ENCODE results near the gene C16orf54. TPM values are rescaled to one million over a fixed set of nuclear protein-coding genes. Genes with fewer than 3 reads are reported as not detected.
"Not testable (repeated sequence)": the region's sequence is repeated elsewhere in the genome, so short reads cannot be mapped to it uniquely, and the experiment has no call there.

The C16orf54 gene
- total RNA-seq, 4 donors from 2014 or later = 0.49 to 5.1 (median 0.97) TPM; not detected in 1

GRCh38 chr16:29738514-29738913 lies 7.3 kb downstream of the C16orf54 start:
- H3K4me1 ChIP-seq = no peaks in the 10 kb centered on the region
- H3K36me3 ChIP-seq = no peaks in the 10 kb centered on the region
- DNase-seq = no peak
- intact Hi-C loops (cut with DNase I; ENCODE audit: low total_unique reads) = no loop called here
- H3K4me3 ChIP-seq = no peak overlapping the region
- H3K27ac ChIP-seq = no peak overlapping the region
- H3K9me3 ChIP-seq = no peaks in the 10 kb centered on the region
- H3K27me3 ChIP-seq = no peaks in the 10 kb centered on the region
- TF ChIP-seq POLR2A (IDR thresholded peaks at IDR 0.05) = no peak
- TF ChIP-seq CTCF (IDR thresholded peaks at IDR 0.05) = no peak

GRCh38 chr16:29737713-29738112 lies 8.1 kb downstream of the C16orf54 start:
- Histone ChIP-seq H3K27me3 (no peaks in the 10 kb centered on the region), H3K4me3 (no peak overlapping the region), H3K36me3 (no peaks in the 10 kb centered on the region), H3K27ac (no peak overlapping the region), H3K9me3 (no peaks in the 10 kb centered on the region), H3K4me1 (no peaks in the 10 kb centered on the region)
- DNase-seq = no peak
- intact Hi-C loops (cut with DNase I; ENCODE audit: low total_unique reads) = no loop called here
- TF ChIP-seq CTCF (IDR thresholded peaks at IDR 0.05) (no peak), POLR2A (IDR thresholded peaks at IDR 0.05) (no peak)

- Histone ChIP-seq H3K36me3 (no peaks in the 10 kb centered on the region), H3K27me3 (no peaks in the 10 kb centered on the region), H3K27ac (no peak overlapping the region), H3K9me3 (no peaks in the 10 kb centered on the region), H3K4me1 (no peaks in the 10 kb centered on the region), H3K4me3 (no peak overlapping the region)
- TF ChIP-seq POLR2A (IDR thresholded peaks at IDR 0.05) (no peak), CTCF (IDR thresholded peaks at IDR 0.05) (no peak)
- no peak for DNase-seq
- intact Hi-C loops (cut with DNase I; ENCODE audit: low total_unique reads) = no loop called here
Observed at GRCh38 chr16:29736764-29737163, 9.0 kb downstream of the C16orf54 start.

- no peaks in the 10 kb centered on the region for H3K27me3 ChIP-seq
- H3K27ac ChIP-seq = no peak overlapping the region
- no peaks in the 10 kb centered on the region for H3K9me3 ChIP-seq
- H3K36me3 ChIP-seq = no peaks in the 10 kb centered on the region
- H3K4me1 ChIP-seq = no peaks in the 10 kb centered on the region
- no peak for DNase-seq
- intact Hi-C loops (cut with DNase I; ENCODE audit: low total_unique reads) = no loop called here
- TF ChIP-seq POLR2A (IDR thresholded peaks at IDR 0.05) = no peak
- no peak for TF ChIP-seq CTCF (IDR thresholded peaks at IDR 0.05)
- no peak overlapping the region for H3K4me3 ChIP-seq
Observed at GRCh38 chr16:29736112-29736511, 9.7 kb downstream of the C16orf54 start.

GRCh38 chr16:29734786-29735185 lies 11.0 kb downstream of the C16orf54 start:
- intact Hi-C loops (cut with DNase I; ENCODE audit: low total_unique reads) = no loop called here

GRCh38 chr16:29731768-29732601 lies 13.8 kb downstream of the C16orf54 start:
- H3K27ac ChIP-seq; intact Hi-C loops (cut with DNase I; ENCODE audit: low total_unique reads); H3K36me3 ChIP-seq; H3K27me3 ChIP-seq; H3K4me3 ChIP-seq; H3K4me1 ChIP-seq; H3K9me3 ChIP-seq; DNase-seq: not testable (repeated sequence)

More at GRCh38 chr16:29734786-29735185, 11.0 kb downstream of the C16orf54 start:
- Histone ChIP-seq H3K27ac (no peak overlapping the region), H3K36me3 (no peaks in the 10 kb centered on the region), H3K4me1 (no peaks in the 10 kb centered on the region), H3K27me3 (no peaks in the 10 kb centered on the region), H3K4me3 (no peak overlapping the region), H3K9me3 (no peaks in the 10 kb centered on the region)
- no peak for TF ChIP-seq CTCF (IDR thresholded peaks at IDR 0.05)
- no peak for TF ChIP-seq POLR2A (IDR thresholded peaks at IDR 0.05)
- DNase-seq = no peak
